Activated naive CD4-positive, alpha-beta T cell (primary cell): Measurements from ENCODE around the gene SELP.
"Not testable (repeated sequence)": the region's sequence is repeated elsewhere in the genome, so short reads cannot be mapped to it uniquely, and the experiment has no call there.

Experiments used
- DNase-seq, 4 experiments: peaks; one replicate each; lab custom pipeline; 2025; lab: John Stamatoyannopoulos, UW

The SELP gene

GRCh38 chr1:169630006-169630405, at the start of gene SELP:
Gene SELP (minus strand): TSS chr1:169630124. CDS start chr1:169630074, 50 bp downstream.
- DNase-seq, result no peak

DNA sequence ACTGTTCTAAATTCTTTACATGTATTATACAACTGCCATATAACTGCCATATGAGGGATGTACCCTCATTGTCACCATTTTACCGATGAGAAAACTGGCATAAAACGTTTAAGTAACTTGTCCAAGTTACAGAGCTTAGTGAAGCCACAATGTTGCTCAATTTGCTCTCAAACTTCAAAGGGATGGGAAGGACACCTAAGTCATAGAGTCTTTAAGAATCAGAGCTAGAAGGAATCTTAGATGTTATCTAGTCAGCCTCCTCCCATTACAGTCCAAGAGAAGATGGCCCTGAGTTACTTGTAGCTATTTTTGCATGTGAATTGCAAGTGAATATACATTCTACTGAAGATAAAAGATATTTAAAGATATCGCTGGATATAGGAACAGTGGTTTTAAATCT, 49.8 kb upstream of the SELP start:
- no peak for DNase-seq

GRCh38 chr1:169676001-169676400, 46.1 kb upstream of the SELP start:
- no peak for DNase-seq

GRCh38 chr1:169670836-169671235, 40.9 kb upstream of the SELP start:
- no peak for DNase-seq

- DNase-seq, result not testable (repeated sequence)
Observed at GRCh38 chr1:169670244-169670643, 40.3 kb upstream of the SELP start.

DNA sequence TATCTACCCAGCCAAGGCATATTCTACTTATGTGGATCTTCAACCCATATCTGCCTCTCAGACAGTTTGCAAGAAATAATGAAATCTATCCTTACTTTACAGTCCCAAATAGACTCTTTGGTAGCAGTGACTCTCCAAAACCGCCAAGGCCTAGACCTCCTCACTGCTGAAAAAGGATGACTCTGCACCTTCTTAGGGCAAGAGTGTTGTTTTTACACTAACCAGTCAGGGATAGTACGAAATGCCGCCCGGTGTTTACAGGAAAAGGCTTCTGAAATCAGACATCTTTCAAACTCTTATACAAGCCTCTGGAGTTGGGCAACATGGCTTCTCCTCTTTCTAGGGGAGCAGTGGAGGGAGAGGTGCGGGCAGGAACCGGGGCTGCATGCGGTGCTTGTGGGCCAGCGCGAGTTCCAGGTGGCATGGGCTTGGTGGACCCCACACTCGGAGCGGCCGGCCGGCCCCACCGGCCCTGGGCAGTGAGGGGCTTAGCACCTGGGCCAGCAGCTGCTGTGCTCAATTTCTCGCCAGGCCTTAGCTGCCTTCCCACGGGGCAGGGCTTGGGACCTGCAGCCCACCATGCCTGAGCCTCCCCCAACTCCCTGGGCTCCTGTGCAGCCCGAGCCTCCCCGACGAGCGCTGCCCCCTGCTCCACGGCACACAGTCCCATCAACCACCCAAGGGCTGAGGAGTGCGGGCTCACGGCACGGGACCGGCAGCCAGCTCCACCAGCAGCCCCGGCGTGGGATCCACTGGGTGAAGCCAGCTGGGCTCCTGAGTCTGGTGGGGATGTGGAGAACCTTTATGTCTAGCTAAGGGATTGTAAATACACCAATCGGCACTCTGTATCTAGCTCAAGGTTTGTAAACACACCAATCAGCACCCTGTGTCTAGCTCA, 38.0 kb upstream of the SELP start:
- not testable (repeated sequence) for DNase-seq

- not testable (repeated sequence) for DNase-seq
Observed at GRCh38 chr1:169667227-169667639, 37.3 kb upstream of the SELP start.

DNA sequence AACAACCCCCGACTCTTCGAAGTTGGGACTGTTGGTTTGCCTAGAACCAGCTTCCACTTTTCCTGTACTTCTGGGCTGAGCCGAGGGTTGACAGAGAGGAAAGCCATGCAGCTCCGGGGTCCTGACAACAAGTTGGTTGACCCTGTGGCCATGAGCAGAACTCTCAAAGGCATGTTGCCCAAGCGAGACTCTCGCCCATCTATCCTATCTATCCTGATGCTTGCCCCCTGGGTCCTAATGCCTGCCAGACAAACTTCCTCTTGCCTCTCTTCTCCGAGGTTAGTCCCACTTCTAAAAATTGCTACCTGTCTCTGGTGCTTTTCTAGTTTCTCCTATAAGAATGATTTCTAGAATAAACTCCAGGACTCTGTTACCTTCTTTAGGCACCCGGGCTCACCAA, 32.8 kb upstream of the SELP start:
- not testable (repeated sequence) for DNase-seq

DNA sequence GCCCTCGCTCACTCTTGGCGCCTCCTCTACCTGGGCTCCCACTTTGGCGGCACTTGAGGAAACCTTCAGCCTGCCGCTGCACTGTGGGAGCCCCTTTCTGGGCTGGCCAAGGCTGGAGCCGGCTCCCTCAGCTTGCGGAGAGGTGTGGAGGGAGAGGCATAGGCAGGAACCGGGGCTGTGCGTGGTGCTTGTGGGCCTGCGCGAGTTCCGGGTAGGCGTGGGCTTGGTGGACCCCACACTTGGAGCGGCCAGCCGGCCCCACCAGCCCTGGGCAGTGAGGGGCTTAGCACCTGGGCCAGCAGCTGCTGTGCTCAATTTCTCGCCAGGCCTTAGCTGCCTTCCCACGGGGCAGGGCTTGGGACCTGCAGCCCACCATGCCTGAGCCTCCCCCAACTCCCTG, 31.1 kb upstream of the SELP start:
- DNase-seq, result not testable (repeated sequence)

DNA sequence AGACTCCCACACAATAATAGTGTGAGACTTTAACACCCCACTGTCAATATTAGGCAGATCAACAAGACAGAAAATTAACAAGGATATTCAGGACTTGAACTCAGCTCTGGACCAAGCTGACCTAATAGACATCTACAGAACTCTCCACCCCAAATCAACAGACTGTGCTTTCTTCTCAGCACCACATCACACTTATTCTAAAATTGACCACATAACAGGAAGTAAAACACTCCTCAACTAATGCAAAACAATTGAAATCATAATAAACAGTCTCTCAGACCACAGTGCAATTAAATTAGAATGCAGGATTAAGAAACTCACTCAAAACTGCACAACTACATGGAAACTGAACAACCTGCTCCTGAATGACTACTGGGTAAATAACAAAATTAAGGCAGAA, 28.9 kb upstream of the SELP start:
- DNase-seq, result not testable (repeated sequence)

- no peak for DNase-seq
Observed at GRCh38 chr1:169653873-169654272, 23.9 kb upstream of the SELP start.

GRCh38 chr1:169651035-169651434, 21.1 kb upstream of the SELP start:
- DNase-seq, result no peak

- DNase-seq, result no peak
Observed at GRCh38 chr1:169650551-169650950, 20.6 kb upstream of the SELP start.

GRCh38 chr1:169648709-169649108, 18.8 kb upstream of the SELP start:
- no peak for DNase-seq

DNA sequence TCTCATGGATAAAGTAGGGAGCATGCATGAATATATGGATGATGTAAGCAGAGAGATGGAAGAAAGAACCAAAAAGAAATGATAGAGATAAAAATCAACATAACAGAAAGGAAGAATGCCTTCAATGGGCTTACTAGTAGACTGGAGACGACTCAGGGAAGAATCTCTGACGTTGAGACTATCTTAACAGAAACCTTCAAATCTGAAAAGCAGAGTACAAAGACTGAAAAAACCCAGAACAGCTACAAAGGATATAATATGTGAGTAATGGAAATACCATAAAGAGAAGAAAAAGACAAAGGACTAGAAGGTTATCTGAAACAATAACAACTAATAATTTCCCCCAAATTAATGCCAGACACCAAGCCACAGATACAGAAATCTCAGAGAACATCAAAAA, 18.3 kb upstream of the SELP start:
- DNase-seq, result no peak

- no peak for DNase-seq
Observed at GRCh38 chr1:169647512-169647911, 17.6 kb upstream of the SELP start.

GRCh38 chr1:169644297-169644696, 14.4 kb upstream of the SELP start:
- DNase-seq, result no peak

- DNase-seq, result no peak
Observed at GRCh38 chr1:169634877-169635276, 5.0 kb upstream of the SELP start.

DNA sequence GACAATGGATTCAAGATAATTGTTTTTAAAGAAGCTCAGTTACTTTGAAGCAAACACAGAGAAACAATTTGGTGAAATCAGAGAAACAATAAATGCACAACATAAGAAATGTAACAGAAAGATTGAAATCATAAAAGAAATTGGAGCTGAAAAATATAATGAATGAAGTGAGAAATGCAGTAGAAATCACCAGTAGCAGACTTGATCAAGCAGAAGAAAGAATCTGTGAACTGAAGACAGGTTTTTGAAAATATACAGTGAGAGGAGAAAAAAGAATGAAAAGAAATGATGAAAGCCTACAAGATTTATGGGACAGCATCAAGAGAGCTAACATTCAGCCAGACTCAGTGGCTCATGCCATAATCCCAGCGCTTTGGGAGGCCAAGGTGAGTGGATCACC, 4.2 kb upstream of the SELP start:
- DNase-seq, result no peak

DNA sequence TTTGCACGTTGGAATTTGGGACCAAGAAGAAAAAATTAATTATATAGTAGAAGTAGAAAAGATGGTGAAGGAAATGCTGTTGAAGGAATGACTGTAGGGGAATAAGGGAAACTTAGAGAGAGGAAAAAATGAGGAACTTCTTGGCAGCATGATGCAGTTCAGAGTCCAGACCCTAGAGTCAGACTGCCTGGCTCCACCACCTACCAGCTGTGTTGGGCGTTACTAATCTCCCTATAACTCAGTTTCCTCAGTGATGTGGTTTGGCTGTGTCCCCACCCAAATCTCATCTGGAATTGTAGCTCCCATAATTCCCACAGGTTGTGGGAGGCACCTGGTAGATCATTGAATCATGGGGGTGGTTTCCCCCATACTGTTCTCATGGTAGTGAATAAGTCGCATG, 1.3 kb upstream of the SELP start:
- no peak for DNase-seq

- no peak for DNase-seq
Observed at GRCh38 chr1:169624912-169625311, 5.0 kb downstream of the SELP start.

- DNase-seq, result no peak
Observed at GRCh38 chr1:169624122-169624521, 5.8 kb downstream of the SELP start.

GRCh38 chr1:169623132-169623926, 6.6 kb downstream of the SELP start:
- no peak for DNase-seq
